SU-DHL-6 (cell line): ENCODE data around the gene LHFPL4.

Experiments used
- H2AFZ ChIP-seq: fragments of 200-600 bp; sonication (generic); 2 replicates; pipeline ENCODE4 v1.6.1; 2014; ENCODE audit warnings: low read depth, mild to moderate bottlenecking, moderate library complexity, mixed read lengths, antibody characterized with exemption, low read length; ENCODE audit not compliant: severe bottlenecking
- H3F3A ChIP-seq: fragments of 200-600 bp; shearing (Covaris generic); 2 replicates; pipeline ENCODE4 v1.6.0; 2016; ENCODE audit warnings: antibody characterized with exemption, mild to moderate bottlenecking; ENCODE audit not compliant: insufficient read depth
- H3K27ac ChIP-seq: fragments of 200-600 bp; sonication (generic); 2 replicates; pipeline ENCODE4 v1.5.1; 2016; ENCODE audit warnings: low read depth, mild to moderate bottlenecking, low read length, moderate library complexity, mixed read lengths
- H3K27me3 ChIP-seq: fragments of 200-600 bp; sonication (generic), shearing (Covaris generic); 2 replicates; pipeline ENCODE4 v1.6.0; 2014; ENCODE audit warnings: mild to moderate bottlenecking, low read length
- H3K36me3 ChIP-seq: fragments of 200-600 bp; sonication (generic); 2 replicates; pipeline ENCODE4 v1.6.1; 2014; ENCODE audit warnings: mild to moderate bottlenecking, low read length, mixed read lengths
- H3K4me2 ChIP-seq: fragments of 300-600, 200-600 bp; shearing (Covaris generic), sonication (generic); 2 replicates; pipeline ENCODE4 v1.6.0; 2014; ENCODE audit warnings: low read length, low read depth, mild to moderate bottlenecking; ENCODE audit not compliant: poor library complexity, severe bottlenecking
- H3K4me3 ChIP-seq: fragments of 200-600 bp; sonication (generic); 2 replicates; pipeline ENCODE4 v1.5.1; 2014; ENCODE audit warnings: antibody characterized with exemption, low read length, mild to moderate bottlenecking, mixed read lengths; ENCODE audit not compliant: insufficient read depth, poor library complexity, severe bottlenecking
- H3K79me2 ChIP-seq: fragments of 200-600 bp; sonication (generic); 2 replicates; pipeline ENCODE4 v1.6.1; 2014; ENCODE audit warnings: mild to moderate bottlenecking, low read length, moderate library complexity; ENCODE audit not compliant: insufficient read depth
- H3K9ac ChIP-seq: fragments of 200-600 bp; sonication (generic); 2 replicates; pipeline ENCODE4 v1.7.0; 2014; ENCODE audit warnings: mild to moderate bottlenecking, low read length
- H3K9me2 ChIP-seq: fragments of 200-600 bp; sonication (generic); replicated peaks from 2 replicates; pipeline ENCODE4 v1.6.1; 2014; ENCODE audit warnings: low read length; ENCODE audit not compliant: insufficient read depth
- H3K9me3 ChIP-seq: fragments of 200-600 bp; sonication (generic); 2 replicates; pipeline ENCODE4 v1.6.1; 2014; ENCODE audit warnings: low read length, mixed read lengths; ENCODE audit not compliant: insufficient read depth
- H4K20me1 ChIP-seq: fragments of 200-600 bp; sonication (generic); 2 replicates; pipeline ENCODE4 v1.6.1; 2014; ENCODE audit warnings: low read depth, mild to moderate bottlenecking, antibody characterized with exemption, low read length, moderate library complexity, mixed read lengths
- CTCF ChIP-seq: fragments of 200-600 bp; sonication (generic); IDR thresholded peaks from one replicate; pipeline ENCODE4 v1.5.1; 2017; ENCODE audit warnings: antibody characterized with exemption, mild to moderate bottlenecking, low read length, moderate library complexity; ENCODE audit not compliant: insufficient read depth, poor library complexity, severe bottlenecking
- EZH2phosphoT487 ChIP-seq: fragments of 200-600 bp; sonication (generic), shearing (Covaris generic); conservative IDR thresholded peaks from 2 replicates; pipeline ENCODE4 v1.6.1; 2018; ENCODE audit warnings: mild to moderate bottlenecking, antibody characterized with exemption, low read length, moderate library complexity, mixed read lengths

LHFPL4 gene

DNA sequence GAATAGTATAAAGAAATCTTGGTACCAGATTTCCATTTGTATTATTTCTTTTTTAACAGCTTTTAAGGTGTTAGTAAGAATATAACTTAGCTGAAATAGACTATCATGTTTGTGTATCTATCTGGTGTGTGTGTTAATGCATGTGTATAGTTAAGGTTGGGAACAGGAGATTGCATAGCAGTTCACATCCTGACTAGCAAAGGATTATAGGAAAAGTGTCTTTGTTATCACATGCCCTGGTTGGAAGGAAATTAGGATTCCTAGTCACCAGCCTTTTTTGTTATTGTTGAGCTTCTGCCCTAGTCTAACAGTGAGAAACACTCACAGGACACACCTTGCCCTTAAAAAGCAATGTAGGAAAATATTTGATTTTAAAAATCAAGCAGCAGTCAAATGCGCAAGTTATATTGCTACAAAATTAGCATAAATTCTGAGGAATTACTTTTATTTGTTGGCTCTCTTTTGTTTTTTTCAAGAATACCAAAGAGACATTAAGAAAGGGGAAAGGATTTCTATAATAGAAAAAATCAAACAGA, 98.0 kb downstream of the LHFPL4 start:
- H3K36me3 ChIP-seq = peaks cover 81% of the 10 kb centered on the region
- H3K4me2 ChIP-seq = no peak overlapping the region

GRCh38 chr3:9452417-9452816, 101.2 kb downstream of the LHFPL4 start:
- H3K9me2 ChIP-seq = no peaks in the 10 kb centered on the region
- no peaks in the 10 kb centered on the region for H3K27me3 ChIP-seq
- no peak overlapping the region for H2AFZ ChIP-seq
- H3K27ac ChIP-seq = no peak overlapping the region
- peaks cover 86% of the 10 kb centered on the region for H3K36me3 ChIP-seq
- H3K79me2 ChIP-seq = peaks cover 15% of the 10 kb centered on the region
- TF ChIP-seq EZH2phosphoT487 = no peak
- no peak for TF ChIP-seq CTCF
- H3K9ac ChIP-seq = no peak overlapping the region
- H3F3A ChIP-seq = 0 out of 2 replicates have a peak, but pooled peaks cover 6% of the 10 kb centered on the region
- H3K4me3 ChIP-seq = no peak overlapping the region
- no peak overlapping the region for H3K4me2 ChIP-seq
- H4K20me1 ChIP-seq = no peaks in the 10 kb centered on the region
- H3K9me3 ChIP-seq = no peaks in the 10 kb centered on the region

More for the DNA sequence above, 98.0 kb downstream of the LHFPL4 start:
- Histone ChIP-seq H3F3A (peaks cover 8% of the 10 kb centered on the region; the same call in 1 of the 2 replicates), H3K9ac (no peak overlapping the region), H2AFZ (no peak overlapping the region), H3K27me3 (no peaks in the 10 kb centered on the region), H3K79me2 (peaks cover 10% of the 10 kb centered on the region; the same call in 1 of the 2 replicates), H3K4me3 (no peak overlapping the region), H3K9me3 (no peaks in the 10 kb centered on the region), H3K9me2 (no peaks in the 10 kb centered on the region), H3K27ac (no peak overlapping the region), H4K20me1 (no peaks in the 10 kb centered on the region)
- TF ChIP-seq EZH2phosphoT487 = no peak
- no peak for TF ChIP-seq CTCF

DNA sequence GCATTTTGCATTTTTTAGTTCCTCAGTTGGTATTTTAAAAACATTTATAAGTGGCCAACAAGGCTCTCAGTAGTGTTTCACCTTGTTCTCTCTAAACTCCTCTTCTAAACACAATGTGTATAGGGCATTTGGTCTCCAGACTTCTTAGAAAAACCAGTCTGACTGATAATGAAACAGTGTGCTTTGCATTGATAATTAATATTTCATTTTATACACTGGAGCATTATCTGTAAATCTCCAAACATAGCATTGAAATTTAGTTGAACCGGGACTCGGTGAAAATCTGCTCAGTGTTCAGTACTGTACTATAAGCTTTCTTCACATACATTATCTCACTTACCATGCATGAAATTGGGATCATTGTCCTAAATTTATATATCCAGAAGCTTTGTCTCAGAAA, 102.6 kb downstream of the LHFPL4 start:
- H2AFZ ChIP-seq = no peak overlapping the region
- H3K36me3 ChIP-seq = peaks cover 95% of the 10 kb centered on the region
- no peak overlapping the region for H3K9ac ChIP-seq
- H3F3A ChIP-seq = 0 out of 2 replicates have a peak, but pooled peaks cover 9% of the 10 kb centered on the region
- H3K79me2 ChIP-seq = peaks cover 14% of the 10 kb centered on the region
- no peaks in the 10 kb centered on the region for H3K9me2 ChIP-seq
- no peak overlapping the region for H3K27ac ChIP-seq
- no peaks in the 10 kb centered on the region for H3K27me3 ChIP-seq
- no peaks in the 10 kb centered on the region for H3K9me3 ChIP-seq
- no peak overlapping the region for H3K4me2 ChIP-seq
- TF ChIP-seq CTCF (no peak), EZH2phosphoT487 (no peak)
- no peaks in the 10 kb centered on the region for H4K20me1 ChIP-seq
- H3K4me3 ChIP-seq = no peak overlapping the region
